DOHH2 (cell line): Measurements from ENCODE around the gene ORM1.

Source experiments
- CTCF ChIP-seq: fragments of 200-600 bp; sonication (generic); IDR thresholded peaks from one replicate; pipeline ENCODE4 v1.5.1; 2014; ENCODE audit warnings: antibody characterized with exemption, mild to moderate bottlenecking, low read depth, low read length; ENCODE audit not compliant: poor library complexity, severe bottlenecking
- EZH2phosphoT487 ChIP-seq: fragments of 200-600 bp; sonication (generic); IDR thresholded peaks from 2 replicates; pipeline ENCODE4 v1.6.1; 2017; ENCODE audit warnings: borderline replicate concordance, mild to moderate bottlenecking, antibody characterized with exemption, low read length, moderate library complexity, mixed read lengths

GRCh38 chr9:114300153-114300845 is 22.6 kb upstream of the ORM1 start:
- no peak for TF ChIP-seq CTCF
- no peak for TF ChIP-seq EZH2phosphoT487
